GM12878 (cell line): ENCODE measurements around the gene C1QTNF7. TPM values are rescaled to one million over a fixed set of nuclear protein-coding genes. Genes with fewer than 3 reads are reported as not detected.

Experiments
- ATAC-seq: fragments of 200-7000 bp; cut with Tn5 transposase; 3 replicates; pipeline ENCODE4 v1.9.1; 2020; ENCODE audit warnings: mild to moderate bottlenecking, moderate library complexity
- BruUV-seq: library from RNA; stranded (reverse); fragments of 400-500 nt; replicated peaks from 2 replicates; lab custom pipeline; 2021; lab: Mats Ljungman, UMichigan
- CTCF ChIA-PET: fragments of 300-600 bp; sonication (Branson Sonifier 250); formaldehyde crosslinking; extraction: SDS; loops from one replicate; lab custom pipeline; 2021; ENCODE audit warnings: inconsistent platforms; lab: Yijun Ruan, JAX
- POLR2A ChIA-PET: fragments of 350-600 bp; formaldehyde crosslinking; extraction: SDS; loops from one replicate; lab custom pipeline; 2021; ENCODE audit warnings: inconsistent platforms; lab: Charles Lee
- RAD21 ChIA-PET: fragments of 300-600 bp; sonication (Branson Sonifier 250); formaldehyde crosslinking; loops from one replicate; lab custom pipeline; 2023; ENCODE audit warnings: antibody characterized with exemption; ENCODE audit not compliant: unreplicated experiment; lab: Charles Lee
- SMC1A ChIA-PET: fragments of 300-600 bp; sonication (Branson Sonifier 250); formaldehyde crosslinking; loops from one replicate; lab custom pipeline; 2023; ENCODE audit not compliant: unreplicated experiment, uncharacterized antibody; lab: Charles Lee
- DNase-seq: peaks from one replicate; pipeline ENCODE4 v3.0.0-alpha.2; 2011; ENCODE audit warnings: low read depth, low spot score
- FAIRE-seq: peaks from 3 replicates; lab custom pipeline; 2011; peaks lifted over from hg19 to GRCh38; lab: Jason Lieb, UNC
- H2AFZ ChIP-seq: 2 replicates; pipeline ENCODE4 v1.6.0; 2011; ENCODE audit warnings: low read depth, low read length, control low read depth; ENCODE audit not compliant: control insufficient read depth
- H3K27ac ChIP-seq: 2 replicates; pipeline ENCODE4 v1.5.1; 2011; ENCODE audit warnings: control low read depth; ENCODE audit not compliant: control insufficient read depth, insufficient read depth
- H3K27me3 ChIP-seq, 2 experiments: replicated peaks in 1 of 2; 2 replicates each; pipeline versions ENCODE4 v1.6.0 to v1.6.1; 2011; ENCODE audit warnings: low read length in 1 of 2; ENCODE audit not compliant: control insufficient read depth in 2 of 2, insufficient read depth in 2 of 2
- H3K36me3 ChIP-seq, 2 experiments: 2 replicates each; pipeline ENCODE4 v1.5.1; 2011; ENCODE audit warnings: low read length in 1 of 2; ENCODE audit not compliant: control insufficient read depth in 2 of 2, insufficient read depth in 2 of 2
- H3K4me1 ChIP-seq: 2 replicates; pipeline ENCODE4 v1.6.1; 2011; ENCODE audit warnings: mild to moderate bottlenecking, low read length, moderate library complexity, mixed read lengths; ENCODE audit not compliant: control insufficient read depth, insufficient read depth
- H3K4me2 ChIP-seq: 2 replicates; pipeline ENCODE4 v1.6.0; 2011; ENCODE audit warnings: control low read depth; ENCODE audit not compliant: control insufficient read depth, insufficient read depth
- H3K4me3 ChIP-seq: fragments of 200-600 bp; sonication (generic); 2 replicates; pipeline ENCODE4 v1.5.1; 2016
- H3K79me2 ChIP-seq: 2 replicates; pipeline ENCODE4 v1.6.0; 2011; ENCODE audit warnings: low read length; ENCODE audit not compliant: control insufficient read depth, insufficient read depth
- H3K9ac ChIP-seq: 2 replicates; pipeline ENCODE4 v1.8.0; 2011; ENCODE audit warnings: low read length, control low read depth, mixed read lengths; ENCODE audit not compliant: control insufficient read depth, insufficient read depth
- H3K9me3 ChIP-seq: replicated peaks from 3 replicates; pipeline ENCODE4 v1.5.1; 2011; ENCODE audit warnings: mild to moderate bottlenecking, low read length; ENCODE audit not compliant: control insufficient read depth, insufficient read depth
- H4K20me1 ChIP-seq: 2 replicates; pipeline ENCODE4 v1.6.0; 2011; ENCODE audit not compliant: control insufficient read depth, insufficient read depth
- HDGF ChIP-seq: fragments of 450-650 bp; IDR thresholded peaks from 2 replicates; pipeline ENCODE4 v1.6.1; 2016; ENCODE audit warnings: antibody characterized with exemption
- KDM1A ChIP-seq: fragments of 200-600 bp; sonication (generic); IDR thresholded peaks from 2 replicates; pipeline ENCODE4 v1.6.1; 2016; ENCODE audit warnings: borderline replicate concordance
- MYB ChIP-seq: fragments of 150-350 bp; IDR thresholded peaks from 2 replicates; pipeline ENCODE4 v1.6.1; 2014; ENCODE audit warnings: mild to moderate bottlenecking, low read depth, low read length, borderline replicate concordance
- PML ChIP-seq: IDR thresholded peaks from 2 replicates; pipeline ENCODE4 v1.6.1; 2012; ENCODE audit warnings: low read length, inconsistent platforms
- SMAD5 ChIP-seq: IDR thresholded peaks from 2 replicates; pipeline ENCODE4 v1.6.1; 2016; ENCODE audit warnings: antibody characterized with exemption, low read depth
- TCF12 ChIP-seq: IDR thresholded peaks from 2 replicates; pipeline ENCODE4 v1.6.1; 2011; ENCODE audit warnings: low read depth, mild to moderate bottlenecking, low read length
- ZBTB33 ChIP-seq: fragments of 450-650 bp; IDR thresholded peaks from 2 replicates; pipeline ENCODE4 v1.6.1; 2017; ENCODE audit warnings: mild to moderate bottlenecking
- WGBS: methylation state at CpG from one replicate; pipeline ENCODE4 v1.1.6; 2016; ENCODE audit warnings: low lambda C conversion rate; ENCODE audit not compliant: insufficient replicate concordance, insufficient coverage; ENCODE audit errors: missing lambda C conversion rate; 5-methylcytosine and 5-hydroxymethylcytosine counted together
- in situ Hi-C: fragments of 300-500 bp; cut with MboI; formaldehyde crosslinking; loops from 9 replicates; pipeline ENCODE4 v1.14.3; 2018; ENCODE audit warnings: mixed read lengths
- intact Hi-C: fragments of 100-400 bp; cut with micrococcal nuclease; formaldehyde crosslinking; loops from one replicate; pipeline ENCODE4 v1.14.2; 2022; ENCODE audit not compliant: unreplicated experiment
- polyA plus RNA-seq, 11 experiments: library from polyadenylated mRNA; depleted of rRNA in 4 of 11; unstranded in 6 of 11; stranded (reverse) in 5 of 11; fragments of >200 nt; fragmentation: Nextera tagmentation in 4 of 11; fragmentation: Illumina TruSeq in 1 of 11; extraction: Ambion mirVana in 4 of 11; extraction: Trizol in 1 of 11; gene quantifications; 1 replicate in 1 of 11; 2 replicates in 10 of 11; pipeline versions ENCODE4 v1.2.1 to v1.2.3, GENCODE V29; 2011 to 2016; ENCODE audit warnings: inconsistent platforms in 2 of 11, missing spikeins in 2 of 11, low read depth in 1 of 11
- total RNA-seq, 4 experiments: library from RNA; depleted of rRNA in 3 of 4; stranded (reverse); fragments of >200 nt in 3 of 4; fragmentation: Illumina TruSeq in 1 of 4; extraction: Trizol in 1 of 4; gene quantifications; 2 replicates each; pipeline versions ENCODE4 v1.2.1 to v1.2.3, GENCODE V29; 2013 to 2021
- TF ChIP-seq, protein P1 (sequence below): IDR thresholded peaks from 2 replicates; pipeline ENCODE4 v1.6.1; 2011; ENCODE audit warnings: borderline replicate concordance, low read depth, mild to moderate bottlenecking, moderate library complexity, mixed read lengths, low read length; ENCODE audit not compliant: insufficient read depth; ENCODE audit errors: extremely low read length

The C1QTNF7 gene
- total and polyA plus RNA-seq, 10 of the 15 experiments (the other 5 are each of a cell fraction or from before 2014, with no cell fraction given), result not detected

DNA sequence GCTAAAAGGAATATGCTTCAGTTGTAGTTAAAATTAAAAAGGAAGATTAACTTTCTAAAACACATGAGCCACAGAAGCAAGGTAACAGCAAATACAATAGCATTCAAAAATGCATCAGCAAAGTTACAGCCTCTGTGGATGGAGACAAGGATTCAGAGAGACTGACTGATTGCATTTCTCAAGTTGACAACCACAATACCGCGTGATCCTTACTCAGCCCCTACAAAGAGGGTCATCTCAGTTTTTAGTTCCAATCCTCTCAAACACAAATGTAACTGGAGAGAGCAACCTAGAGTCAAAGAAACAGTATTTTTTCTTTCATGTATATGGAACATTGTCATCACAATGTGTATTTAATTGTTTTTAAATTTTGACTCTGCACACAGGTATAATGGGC is 14.2 kb upstream of the C1QTNF7 start:
- ChIA-PET CTCF (interaction anchor here (1.1 kb wide), 1 partner anchor 17 kb away, joined by 4 read pairs; no protein-coding TSS in a partner anchor), POLR2A (no interaction called here), RAD21 (no interaction called here), SMC1A (no interaction called here)
- intact Hi-C loops (no loop called here), in situ Hi-C loops (no loop called here)
- no peak for FAIRE-seq
- Histone ChIP-seq H4K20me1 (no peaks in the 10 kb centered on the region), H3K9ac (no peak overlapping the region), H2AFZ (no peak overlapping the region), H3K27me3 (no peaks in the 10 kb centered on the region), H3K9me3 (no peaks in the 10 kb centered on the region), H3K4me2 (no peak overlapping the region), H3K79me2 (no peaks in the 10 kb centered on the region), H3K27ac (no peak overlapping the region), H3K36me3 (no peaks in the 10 kb centered on the region), H3K4me1 (no peaks in the 10 kb centered on the region), H3K4me3 (no peak overlapping the region)
- no peak for ATAC-seq
- no peak for DNase-seq
- no TSS peak for BruUV-seq
- TF ChIP-seq ZBTB33 (no peak), HDGF (no peak), PML (no peak), TCF12 (no peak), MYB (no peak), SMAD5 (no peak), KDM1A (no peak)
- TF ChIP-seq, protein P1, sequence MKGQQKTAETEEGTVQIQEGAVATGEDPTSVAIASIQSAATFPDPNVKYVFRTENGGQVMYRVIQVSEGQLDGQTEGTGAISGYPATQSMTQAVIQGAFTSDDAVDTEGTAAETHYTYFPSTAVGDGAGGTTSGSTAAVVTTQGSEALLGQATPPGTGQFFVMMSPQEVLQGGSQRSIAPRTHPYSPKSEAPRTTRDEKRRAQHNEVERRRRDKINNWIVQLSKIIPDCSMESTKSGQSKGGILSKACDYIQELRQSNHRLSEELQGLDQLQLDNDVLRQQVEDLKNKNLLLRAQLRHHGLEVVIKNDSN, result no peak
- WGBS, result 95% methylated on average over 2 of the region's 2 CpGs
